NT2/D1 (cell line): ENCODE results near the gene CDH4.

Source experiments
- YY1 ChIP-seq: IDR thresholded peaks from 2 replicates; pipeline ENCODE4 v1.6.1; 2011; ENCODE audit not compliant: insufficient read length, insufficient read depth
- ZNF274 ChIP-seq: IDR thresholded peaks from 2 replicates; pipeline ENCODE4 v1.6.1; 2011; ENCODE audit warnings: mild to moderate bottlenecking, low read depth, low read length

GRCh38 chr20:61613917-61614705, 362.1 kb downstream of the CDH4 start:
- no peak for TF ChIP-seq YY1
- no peak for TF ChIP-seq ZNF274
